Fibroblast of mammary gland (primary cell): Measurements from ENCODE around the gene MYO1D.

ENCODE experiments used
- DNase-seq: peaks from one replicate; pipeline ENCODE4 v3.0.0-alpha.2; 2010; ENCODE audit warnings: low read depth
- H3K4me3 ChIP-seq: 2 replicates; pipeline ENCODE4 v1.5.1; 2011; ENCODE audit warnings: low read depth, mild to moderate bottlenecking, low read length, moderate library complexity; ENCODE audit not compliant: control insufficient read depth
- TF ChIP-seq, protein P1 (sequence below): conservative IDR thresholded peaks from 2 replicates; pipeline ENCODE4 v1.5.1; 2011; ENCODE audit warnings: low read depth, low read length, inconsistent platforms; ENCODE audit not compliant: control insufficient read depth, insufficient read depth

MYO1D gene

DNA sequence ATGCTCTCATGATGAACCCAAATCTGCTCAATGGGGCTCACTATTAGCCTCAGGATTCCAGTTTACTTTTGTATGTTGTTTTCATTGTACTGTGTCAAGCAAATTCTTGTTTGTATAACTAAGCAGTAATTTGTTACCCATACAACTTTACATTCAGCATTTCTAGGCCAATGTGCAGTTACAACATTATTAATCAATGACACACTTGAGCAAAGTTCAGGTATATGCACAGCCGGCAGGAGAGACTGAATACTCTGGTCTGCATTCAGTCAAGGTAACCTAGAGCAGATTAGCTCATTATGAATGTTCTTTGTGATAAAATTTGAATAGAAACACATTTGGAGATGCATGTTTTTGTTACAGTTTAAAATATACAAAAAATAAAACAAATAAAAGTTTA is 2.2 kb upstream of the MYO1D start:
- DNase-seq: no peak
- no peak overlapping the region for H3K4me3 ChIP-seq
- TF ChIP-seq, protein P1, sequence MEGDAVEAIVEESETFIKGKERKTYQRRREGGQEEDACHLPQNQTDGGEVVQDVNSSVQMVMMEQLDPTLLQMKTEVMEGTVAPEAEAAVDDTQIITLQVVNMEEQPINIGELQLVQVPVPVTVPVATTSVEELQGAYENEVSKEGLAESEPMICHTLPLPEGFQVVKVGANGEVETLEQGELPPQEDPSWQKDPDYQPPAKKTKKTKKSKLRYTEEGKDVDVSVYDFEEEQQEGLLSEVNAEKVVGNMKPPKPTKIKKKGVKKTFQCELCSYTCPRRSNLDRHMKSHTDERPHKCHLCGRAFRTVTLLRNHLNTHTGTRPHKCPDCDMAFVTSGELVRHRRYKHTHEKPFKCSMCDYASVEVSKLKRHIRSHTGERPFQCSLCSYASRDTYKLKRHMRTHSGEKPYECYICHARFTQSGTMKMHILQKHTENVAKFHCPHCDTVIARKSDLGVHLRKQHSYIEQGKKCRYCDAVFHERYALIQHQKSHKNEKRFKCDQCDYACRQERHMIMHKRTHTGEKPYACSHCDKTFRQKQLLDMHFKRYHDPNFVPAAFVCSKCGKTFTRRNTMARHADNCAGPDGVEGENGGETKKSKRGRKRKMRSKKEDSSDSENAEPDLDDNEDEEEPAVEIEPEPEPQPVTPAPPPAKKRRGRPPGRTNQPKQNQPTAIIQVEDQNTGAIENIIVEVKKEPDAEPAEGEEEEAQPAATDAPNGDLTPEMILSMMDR: no peak

DNA sequence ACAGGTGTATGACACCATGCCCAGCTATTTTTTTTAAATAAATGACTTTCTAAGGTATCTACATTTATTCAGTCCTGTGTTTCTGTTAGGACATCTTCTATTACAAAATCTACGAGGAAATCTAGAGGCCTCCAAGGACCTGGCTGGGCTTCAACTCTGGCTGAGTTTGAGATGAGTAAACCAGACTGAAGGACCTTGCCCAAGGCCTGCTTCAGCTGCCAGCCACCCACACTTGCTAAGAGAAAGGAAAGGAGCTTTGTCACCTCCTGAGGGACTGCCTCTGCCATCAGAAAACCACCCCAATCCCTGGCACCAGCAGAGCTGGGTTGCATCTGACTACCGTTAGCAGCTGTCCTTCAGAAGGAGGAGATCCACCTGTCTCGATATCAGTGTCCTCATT is 1.3 kb upstream of the MYO1D start:
- TF ChIP-seq, protein P1: no peak
- DNase-seq: peak; percentile 91
- no peak overlapping the region for H3K4me3 ChIP-seq

DNA sequence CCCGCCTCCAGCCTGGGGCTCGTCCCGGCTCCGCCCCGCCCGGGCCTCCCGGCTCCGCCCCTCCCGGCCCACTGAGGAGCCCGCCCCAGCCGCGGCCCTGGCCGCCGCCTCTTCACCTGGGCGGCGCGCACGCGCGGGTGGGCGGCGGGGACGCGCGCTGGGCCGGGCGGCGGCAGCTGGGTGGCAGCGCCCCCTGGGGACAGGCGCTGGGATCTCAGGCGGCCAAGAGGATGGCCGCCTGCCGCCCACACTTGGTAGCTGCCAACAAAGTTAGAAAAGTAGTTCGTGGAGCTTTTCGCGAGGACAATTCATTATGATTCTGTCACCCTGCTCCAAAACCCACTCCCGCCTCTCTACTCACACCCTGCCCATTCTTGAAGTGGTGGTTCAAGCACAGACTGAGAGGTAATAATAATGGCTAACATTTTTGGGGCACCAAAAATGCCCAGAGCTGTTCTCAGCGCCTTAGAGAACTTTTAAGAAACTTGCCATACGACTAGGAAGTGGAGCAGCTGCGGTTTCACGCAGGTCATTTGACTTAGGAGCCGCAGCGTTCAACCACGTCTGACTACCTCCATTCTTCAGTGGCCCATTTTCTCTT is 340 bp upstream of the MYO1D start:
- H3K4me3 ChIP-seq: peak overlapping the region; percentile 73
- peak; percentile 77 for DNase-seq
- TF ChIP-seq, protein P1: peak; percentile 66

DNA sequence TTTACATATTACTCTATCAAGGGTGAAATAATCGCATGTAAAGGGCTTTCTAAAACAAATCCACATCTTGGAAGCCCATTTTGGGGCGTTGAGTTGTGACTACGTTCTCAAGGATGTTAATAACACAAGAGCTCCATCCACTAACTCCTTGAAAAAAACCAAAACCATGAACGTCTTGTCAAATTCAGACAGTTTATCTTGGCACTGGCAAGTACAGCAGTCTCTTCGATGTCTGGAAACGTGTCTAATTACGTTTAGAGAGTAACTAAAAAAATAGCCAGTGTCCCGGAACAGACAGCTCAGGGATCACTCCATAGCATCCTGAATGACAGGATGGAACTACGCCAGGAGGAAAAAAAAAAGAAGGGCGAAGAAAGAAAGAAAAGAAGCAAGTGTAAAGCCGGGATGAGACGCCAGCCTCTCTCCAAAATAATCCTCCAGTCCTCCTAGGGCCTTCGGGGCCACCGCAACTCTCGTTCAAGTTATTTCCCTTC is 954 bp downstream of the MYO1D start:
- peak overlapping the region; percentile 73 for H3K4me3 ChIP-seq
- DNase-seq: peak; percentile 56
- TF ChIP-seq, protein P1: no peak

DNA sequence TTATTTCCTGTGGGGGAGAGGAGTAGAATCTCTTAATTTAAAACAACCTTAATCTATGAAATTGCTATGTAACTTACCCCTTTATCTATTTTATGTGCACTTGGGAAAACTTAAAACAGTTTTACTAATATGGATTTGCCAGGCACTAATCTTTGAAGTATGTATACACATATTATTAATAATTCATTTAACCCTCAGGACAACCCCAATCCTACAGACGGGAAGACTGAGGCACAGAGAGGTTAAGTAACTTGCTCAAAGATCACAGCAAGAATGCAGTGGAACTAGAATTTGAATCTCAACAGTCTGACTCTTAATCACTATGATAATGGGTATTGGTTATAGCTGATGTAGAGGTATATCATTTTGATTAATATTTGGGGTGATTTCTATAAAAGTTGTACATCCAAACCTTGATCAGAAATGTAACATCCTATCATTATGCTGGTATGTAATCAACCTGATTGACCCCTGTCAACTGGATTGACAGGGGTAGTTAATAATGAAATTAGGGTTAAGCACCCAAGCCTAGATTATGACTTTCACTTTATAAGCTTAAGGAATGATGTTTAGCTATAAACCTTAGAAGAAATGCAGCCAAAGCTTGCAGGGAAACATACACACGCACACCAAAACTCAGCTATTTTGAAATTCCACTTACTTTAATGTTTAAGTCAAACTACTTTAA is 1.6 kb downstream of the MYO1D start:
- no peak for DNase-seq
- TF ChIP-seq, protein P1: no peak
- peak overlapping the region; percentile 73 for H3K4me3 ChIP-seq

DNA sequence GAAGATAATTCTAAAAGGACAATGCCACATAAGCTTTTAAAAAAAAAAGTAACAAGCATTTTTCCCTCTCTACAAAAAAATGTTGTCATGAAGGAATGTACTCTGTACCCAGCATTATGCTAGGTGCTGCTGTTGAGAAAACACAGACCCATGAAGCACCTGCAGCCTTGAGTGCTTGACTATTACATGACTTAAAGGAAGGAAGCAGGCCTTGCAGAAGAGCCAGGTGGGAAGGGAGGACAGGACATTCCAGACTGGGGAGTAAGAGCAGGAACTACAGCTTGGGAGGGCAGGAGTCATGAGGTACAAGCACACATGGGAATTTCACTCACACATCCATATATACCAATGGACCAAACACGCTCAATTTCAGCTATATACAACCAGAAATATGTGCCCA is 3.8 kb downstream of the MYO1D start:
- no peak for DNase-seq
- H3K4me3 ChIP-seq: no peak overlapping the region
- TF ChIP-seq, protein P1: no peak
